HepG2 (cell line): ENCODE measurements around the gene PLD1. TPM values are rescaled to one million over a fixed set of nuclear protein-coding genes. Genes with fewer than 3 reads are reported as not detected.
A peak's percentile ranks its signal among the peaks of the same experiment; 100 is the strongest.

Source experiments
- EEA1 ChIP-seq: sonication (generic); formaldehyde crosslinking; IDR thresholded peaks from 2 replicates; pipeline ENCODE4 v1.5.1; 2020; ENCODE audit warnings: mild to moderate bottlenecking, missing genetic modification reagents, borderline replicate concordance
- IKZF4 ChIP-seq: sonication (generic); formaldehyde crosslinking; IDR thresholded peaks from 2 replicates; pipeline ENCODE4 v1.5.1; 2020; ENCODE audit warnings: borderline replicate concordance, mild to moderate bottlenecking, low read depth, missing genetic modification reagents; ENCODE audit errors: not compliant biosample characterization
- MTA3 ChIP-seq: sonication (generic); formaldehyde crosslinking; IDR thresholded peaks from 2 replicates; pipeline ENCODE4 v1.4.0; 2020; ENCODE audit warnings: missing genetic modification reagents
- THAP11 ChIP-seq: IDR thresholded peaks from 2 replicates; pipeline ENCODE4 v1.6.1; 2016; ENCODE audit warnings: missing biosample characterization, missing genetic modification reagents
- ZFP36 ChIP-seq: fragments of 150-350 bp; IDR thresholded peaks from 2 replicates; pipeline ENCODE4 v1.6.1; 2018; ENCODE audit warnings: borderline replicate concordance, low read length, low read depth; ENCODE audit not compliant: partially characterized antibody
- ZNF75D ChIP-seq: sonication (generic); formaldehyde crosslinking; IDR thresholded peaks from 2 replicates; pipeline ENCODE4 v1.8.1; 2023; ENCODE audit warnings: missing genetic modification reagents, mild to moderate bottlenecking, borderline replicate concordance
- polyA plus RNA-seq, 8 experiments: library from polyadenylated mRNA; depleted of rRNA in 3 of 8; stranded (reverse) in 7 of 8; unstranded in 1 of 8; fragments of >200 nt; fragmentation: Illumina TruSeq in 4 of 8; extraction: Trizol in 4 of 8; gene quantifications; 2 replicates each; pipeline versions ENCODE4 v1.2.1 to v1.2.3, GENCODE V29; 2011 to 2016; ENCODE audit warnings: low read depth in 4 of 8, missing spikeins in 1 of 8, mixed read lengths in 1 of 8; ENCODE audit not compliant: insufficient read depth in 1 of 8
- total RNA-seq, 5 experiments: library from RNA; depleted of rRNA; stranded (reverse); fragments of >200 nt; fragmentation: Illumina TruSeq; extraction: Trizol; gene quantifications; 2 replicates each; pipeline ENCODE4 v1.2.3, GENCODE V29; 2016; ENCODE audit warnings: low read depth in 1 of 5
- TF ChIP-seq, protein P1 (sequence below), 2 experiments: sonication (generic) in 1 of 2; formaldehyde crosslinking in 1 of 2; IDR thresholded peaks; 2 replicates each; pipeline versions ENCODE4 v1.6.1 to v1.9.0; 2014 to 2022; ENCODE audit warnings: antibody characterized with exemption in 1 of 2, borderline replicate concordance in 1 of 2, inconsistent platforms in 1 of 2, low read depth in 1 of 2, missing genetic modification reagents in 1 of 2
- TF ChIP-seq, protein P2 (sequence below): sonication (generic); formaldehyde crosslinking; IDR thresholded peaks from 2 replicates; pipeline ENCODE4 v1.4.0; 2020; ENCODE audit warnings: mild to moderate bottlenecking, missing genetic modification reagents
- TF ChIP-seq, protein P3 (sequence below), 2 experiments: fragments of 450-650 bp in 1 of 2; sonication (generic) in 1 of 2; formaldehyde crosslinking in 1 of 2; IDR thresholded peaks; 2 replicates each; pipeline versions ENCODE4 v1.6.1 to v1.8.0; 2016 to 2022; ENCODE audit warnings: antibody characterized with exemption in 1 of 2, mild to moderate bottlenecking in 1 of 2, missing genetic modification reagents in 1 of 2

The PLD1 gene
- total and polyA plus RNA-seq, 2 of the 13 experiments (the other 11 are each of a cell fraction or from before 2014, with no cell fraction given): 27.1 to 59.4 TPM

DNA sequence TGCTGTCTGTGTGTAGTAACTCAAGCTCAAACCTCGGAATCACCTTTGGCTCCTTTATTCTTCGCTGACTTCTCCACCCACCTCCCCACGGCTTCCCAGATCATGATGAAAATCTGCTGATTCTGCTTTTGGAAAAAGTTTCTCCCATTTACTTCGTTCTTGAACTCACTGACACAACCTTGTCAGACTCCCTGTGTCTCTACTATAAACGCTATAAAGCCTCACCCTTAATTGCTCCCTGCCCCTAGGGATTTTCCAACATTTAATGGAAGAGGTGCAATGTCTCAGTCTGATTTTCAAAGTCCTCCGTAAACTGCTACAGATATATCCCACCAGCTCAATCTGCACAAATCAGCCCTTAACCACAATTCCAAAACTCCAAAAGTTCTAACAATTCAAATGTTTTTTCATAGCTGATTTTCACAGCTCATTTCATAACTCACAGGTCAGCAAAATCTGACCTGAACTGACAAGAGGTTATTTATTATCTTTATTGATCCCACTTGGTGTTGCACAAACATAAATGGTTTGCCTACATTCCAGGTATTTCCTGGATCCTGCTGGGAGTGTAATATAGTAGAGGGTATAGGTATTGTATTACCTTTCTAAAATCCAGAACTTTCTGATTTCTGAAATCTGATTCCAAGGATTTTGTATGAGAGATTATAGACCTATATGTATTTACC, 129.4 kb downstream of the PLD1 start (continued):
- TF ChIP-seq MTA3 (CRISPR knock-in tag) (no peak), IKZF4 (CRISPR knock-in tag) (no peak), ZFP36 (no peak), EEA1 (CRISPR knock-in tag) (no peak), ZNF75D (CRISPR knock-in tag) (no peak), THAP11 (0 out of 2 replicates have a peak, but pooled peaks have one; percentile 55)
- TF ChIP-seq, protein P1, sequence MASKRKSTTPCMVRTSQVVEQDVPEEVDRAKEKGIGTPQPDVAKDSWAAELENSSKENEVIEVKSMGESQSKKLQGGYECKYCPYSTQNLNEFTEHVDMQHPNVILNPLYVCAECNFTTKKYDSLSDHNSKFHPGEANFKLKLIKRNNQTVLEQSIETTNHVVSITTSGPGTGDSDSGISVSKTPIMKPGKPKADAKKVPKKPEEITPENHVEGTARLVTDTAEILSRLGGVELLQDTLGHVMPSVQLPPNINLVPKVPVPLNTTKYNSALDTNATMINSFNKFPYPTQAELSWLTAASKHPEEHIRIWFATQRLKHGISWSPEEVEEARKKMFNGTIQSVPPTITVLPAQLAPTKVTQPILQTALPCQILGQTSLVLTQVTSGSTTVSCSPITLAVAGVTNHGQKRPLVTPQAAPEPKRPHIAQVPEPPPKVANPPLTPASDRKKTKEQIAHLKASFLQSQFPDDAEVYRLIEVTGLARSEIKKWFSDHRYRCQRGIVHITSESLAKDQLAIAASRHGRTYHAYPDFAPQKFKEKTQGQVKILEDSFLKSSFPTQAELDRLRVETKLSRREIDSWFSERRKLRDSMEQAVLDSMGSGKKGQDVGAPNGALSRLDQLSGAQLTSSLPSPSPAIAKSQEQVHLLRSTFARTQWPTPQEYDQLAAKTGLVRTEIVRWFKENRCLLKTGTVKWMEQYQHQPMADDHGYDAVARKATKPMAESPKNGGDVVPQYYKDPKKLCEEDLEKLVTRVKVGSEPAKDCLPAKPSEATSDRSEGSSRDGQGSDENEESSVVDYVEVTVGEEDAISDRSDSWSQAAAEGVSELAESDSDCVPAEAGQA (IDR thresholded peaks at IDR 0.05; ENCODE audit: low read depth): no peak
- TF ChIP-seq, protein P1 (CRISPR knock-in tag; IDR thresholded peaks at IDR 0.05; ENCODE audit: borderline replicate concordance): no peak
- TF ChIP-seq, protein P2, sequence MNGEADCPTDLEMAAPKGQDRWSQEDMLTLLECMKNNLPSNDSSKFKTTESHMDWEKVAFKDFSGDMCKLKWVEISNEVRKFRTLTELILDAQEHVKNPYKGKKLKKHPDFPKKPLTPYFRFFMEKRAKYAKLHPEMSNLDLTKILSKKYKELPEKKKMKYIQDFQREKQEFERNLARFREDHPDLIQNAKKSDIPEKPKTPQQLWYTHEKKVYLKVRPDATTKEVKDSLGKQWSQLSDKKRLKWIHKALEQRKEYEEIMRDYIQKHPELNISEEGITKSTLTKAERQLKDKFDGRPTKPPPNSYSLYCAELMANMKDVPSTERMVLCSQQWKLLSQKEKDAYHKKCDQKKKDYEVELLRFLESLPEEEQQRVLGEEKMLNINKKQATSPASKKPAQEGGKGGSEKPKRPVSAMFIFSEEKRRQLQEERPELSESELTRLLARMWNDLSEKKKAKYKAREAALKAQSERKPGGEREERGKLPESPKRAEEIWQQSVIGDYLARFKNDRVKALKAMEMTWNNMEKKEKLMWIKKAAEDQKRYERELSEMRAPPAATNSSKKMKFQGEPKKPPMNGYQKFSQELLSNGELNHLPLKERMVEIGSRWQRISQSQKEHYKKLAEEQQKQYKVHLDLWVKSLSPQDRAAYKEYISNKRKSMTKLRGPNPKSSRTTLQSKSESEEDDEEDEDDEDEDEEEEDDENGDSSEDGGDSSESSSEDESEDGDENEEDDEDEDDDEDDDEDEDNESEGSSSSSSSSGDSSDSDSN (CRISPR knock-in tag): no peak
- TF ChIP-seq, protein P3, sequence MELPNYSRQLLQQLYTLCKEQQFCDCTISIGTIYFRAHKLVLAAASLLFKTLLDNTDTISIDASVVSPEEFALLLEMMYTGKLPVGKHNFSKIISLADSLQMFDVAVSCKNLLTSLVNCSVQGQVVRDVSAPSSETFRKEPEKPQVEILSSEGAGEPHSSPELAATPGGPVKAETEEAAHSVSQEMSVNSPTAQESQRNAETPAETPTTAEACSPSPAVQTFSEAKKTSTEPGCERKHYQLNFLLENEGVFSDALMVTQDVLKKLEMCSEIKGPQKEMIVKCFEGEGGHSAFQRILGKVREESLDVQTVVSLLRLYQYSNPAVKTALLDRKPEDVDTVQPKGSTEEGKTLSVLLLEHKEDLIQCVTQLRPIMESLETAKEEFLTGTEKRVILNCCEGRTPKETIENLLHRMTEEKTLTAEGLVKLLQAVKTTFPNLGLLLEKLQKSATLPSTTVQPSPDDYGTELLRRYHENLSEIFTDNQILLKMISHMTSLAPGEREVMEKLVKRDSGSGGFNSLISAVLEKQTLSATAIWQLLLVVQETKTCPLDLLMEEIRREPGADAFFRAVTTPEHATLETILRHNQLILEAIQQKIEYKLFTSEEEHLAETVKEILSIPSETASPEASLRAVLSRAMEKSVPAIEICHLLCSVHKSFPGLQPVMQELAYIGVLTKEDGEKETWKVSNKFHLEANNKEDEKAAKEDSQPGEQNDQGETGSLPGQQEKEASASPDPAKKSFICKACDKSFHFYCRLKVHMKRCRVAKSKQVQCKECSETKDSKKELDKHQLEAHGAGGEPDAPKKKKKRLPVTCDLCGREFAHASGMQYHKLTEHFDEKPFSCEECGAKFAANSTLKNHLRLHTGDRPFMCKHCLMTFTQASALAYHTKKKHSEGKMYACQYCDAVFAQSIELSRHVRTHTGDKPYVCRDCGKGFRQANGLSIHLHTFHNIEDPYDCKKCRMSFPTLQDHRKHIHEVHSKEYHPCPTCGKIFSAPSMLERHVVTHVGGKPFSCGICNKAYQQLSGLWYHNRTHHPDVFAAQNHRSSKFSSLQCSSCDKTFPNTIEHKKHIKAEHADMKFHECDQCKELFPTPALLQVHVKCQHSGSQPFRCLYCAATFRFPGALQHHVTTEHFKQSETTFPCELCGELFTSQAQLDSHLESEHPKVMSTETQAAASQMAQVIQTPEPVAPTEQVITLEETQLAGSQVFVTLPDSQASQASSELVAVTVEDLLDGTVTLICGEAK (IDR thresholded peaks at IDR 0.05): peak; percentile 36
- TF ChIP-seq, protein P3 (CRISPR knock-in tag; IDR thresholded peaks at IDR 0.05): peak; percentile 65; the same call in 1 of the 2 replicates
